HUDEP-2 (cell line): ENCODE results near the gene KIF1A.
"Not testable (repeated sequence)": the region's sequence is repeated elsewhere in the genome, so short reads cannot be mapped to it uniquely, and the experiment has no call there.

ENCODE experiments used
- DNase-seq, 76 experiments: peaks; one replicate each; lab custom pipeline; 2025; ENCODE audit not compliant: unreplicated experiment in 76 of 76; lab: John Stamatoyannopoulos, UW

KIF1A gene

DNA sequence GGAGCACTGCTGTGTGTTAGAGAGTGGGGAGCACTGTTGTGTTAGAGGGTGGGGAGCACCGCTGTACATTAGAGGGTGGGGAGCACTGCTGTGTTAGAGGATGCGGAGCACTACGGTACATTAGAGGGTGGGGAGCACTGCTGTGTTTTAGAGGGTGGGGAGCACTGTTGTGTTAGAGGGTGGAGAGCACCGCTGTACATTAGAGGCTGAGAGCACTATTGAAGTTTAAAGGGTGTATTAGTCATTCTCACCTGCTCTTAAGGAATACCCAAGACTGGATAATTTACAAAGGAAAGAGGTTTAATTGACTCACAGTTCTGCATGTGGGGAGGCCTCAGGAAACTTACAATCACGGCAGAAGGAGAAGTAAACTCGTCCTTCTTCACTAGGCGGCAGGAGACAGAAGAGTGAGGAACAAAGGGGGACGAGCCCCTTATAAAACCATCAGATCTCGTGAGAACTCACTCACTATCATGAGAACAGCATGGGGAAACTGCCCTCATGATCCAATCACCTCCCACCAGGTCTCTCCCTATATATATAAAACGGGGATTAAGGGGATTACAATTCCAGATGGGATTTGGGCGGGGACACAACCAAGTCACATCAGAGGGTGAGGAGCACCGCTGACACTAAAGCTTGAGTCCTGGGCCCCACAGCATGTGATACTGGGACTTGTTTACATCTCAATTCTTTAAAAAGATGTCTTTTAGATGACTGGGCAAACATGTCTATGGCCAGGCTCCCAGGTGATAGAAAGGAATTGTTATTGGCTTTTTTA, 29.1 kb upstream of the KIF1A start:
- DNase-seq, result no peak

DNA sequence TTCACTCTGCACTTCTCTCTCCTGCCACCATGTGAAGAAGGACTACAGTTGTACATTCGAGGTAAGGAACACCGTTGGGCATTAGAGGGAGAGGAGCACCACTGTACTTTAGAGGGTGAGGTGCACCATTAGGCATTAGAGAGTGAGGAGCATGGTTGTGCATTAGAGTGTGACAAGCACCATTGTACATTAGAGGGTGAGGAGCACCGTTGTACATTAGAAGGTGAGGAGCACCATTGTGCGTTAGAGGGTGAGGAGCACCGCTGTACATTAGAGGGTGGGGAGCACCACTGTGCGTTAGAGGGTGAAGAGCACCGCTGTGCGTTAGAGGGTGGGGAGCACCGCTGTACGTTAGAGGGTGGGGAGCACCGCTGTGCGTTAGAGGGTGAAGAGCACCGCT, 27.8 kb upstream of the KIF1A start:
- no peak for DNase-seq

DNA sequence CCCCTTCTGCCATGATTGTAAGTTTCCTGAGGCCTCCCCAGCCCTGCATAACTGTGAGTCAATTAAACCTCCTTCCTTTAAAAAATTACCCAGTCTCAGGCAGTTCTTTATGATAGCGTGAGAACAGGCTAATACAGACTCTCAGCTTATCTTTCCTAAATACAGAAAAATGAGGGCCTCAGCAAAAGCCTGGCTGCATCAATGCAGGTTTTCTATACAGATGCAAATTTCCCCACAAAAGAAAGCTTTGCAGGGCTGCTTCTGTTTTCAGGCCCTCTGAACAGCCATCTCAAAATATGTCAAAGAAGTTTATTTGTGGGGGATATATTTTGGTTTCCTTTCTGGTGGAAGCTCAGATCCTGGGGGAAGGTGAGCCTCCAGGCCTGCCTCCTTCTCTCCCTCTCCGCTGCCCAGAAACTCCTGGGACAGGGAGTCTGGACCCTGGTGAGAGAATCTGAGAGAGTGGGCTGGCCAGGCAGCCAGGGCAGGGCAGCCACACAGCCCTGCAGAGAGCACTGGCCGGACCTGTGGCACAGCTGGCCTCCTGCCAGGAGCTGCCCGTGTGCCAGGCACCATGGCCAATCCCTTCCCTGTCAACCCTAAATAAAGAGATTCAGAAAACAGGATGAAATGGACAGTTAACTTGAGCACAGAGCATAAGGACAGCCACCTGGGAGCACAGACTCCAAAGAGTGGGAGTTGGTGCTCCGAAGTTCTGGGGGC, 27.0 kb upstream of the KIF1A start:
- no peak for DNase-seq

DNA sequence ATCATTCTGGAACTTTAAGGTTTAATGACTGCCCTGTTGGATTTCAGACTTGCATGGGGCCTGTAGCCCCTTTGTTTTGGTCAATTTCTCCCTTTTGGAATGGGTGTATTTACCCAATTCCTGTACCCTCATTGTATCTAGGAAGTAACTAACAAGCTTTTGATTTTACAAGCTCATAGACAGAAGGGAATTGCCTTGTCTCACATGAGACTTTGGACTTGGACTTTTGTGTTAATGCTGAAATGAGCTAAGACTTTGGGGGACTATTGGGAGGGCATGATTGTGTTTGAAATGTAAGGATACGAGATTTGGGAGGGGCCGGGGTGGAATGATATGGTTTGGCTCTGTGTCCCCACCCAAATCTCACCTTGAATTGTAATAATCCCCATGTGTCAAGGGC, 26.3 kb upstream of the KIF1A start:
- not testable (repeated sequence) for DNase-seq

DNA sequence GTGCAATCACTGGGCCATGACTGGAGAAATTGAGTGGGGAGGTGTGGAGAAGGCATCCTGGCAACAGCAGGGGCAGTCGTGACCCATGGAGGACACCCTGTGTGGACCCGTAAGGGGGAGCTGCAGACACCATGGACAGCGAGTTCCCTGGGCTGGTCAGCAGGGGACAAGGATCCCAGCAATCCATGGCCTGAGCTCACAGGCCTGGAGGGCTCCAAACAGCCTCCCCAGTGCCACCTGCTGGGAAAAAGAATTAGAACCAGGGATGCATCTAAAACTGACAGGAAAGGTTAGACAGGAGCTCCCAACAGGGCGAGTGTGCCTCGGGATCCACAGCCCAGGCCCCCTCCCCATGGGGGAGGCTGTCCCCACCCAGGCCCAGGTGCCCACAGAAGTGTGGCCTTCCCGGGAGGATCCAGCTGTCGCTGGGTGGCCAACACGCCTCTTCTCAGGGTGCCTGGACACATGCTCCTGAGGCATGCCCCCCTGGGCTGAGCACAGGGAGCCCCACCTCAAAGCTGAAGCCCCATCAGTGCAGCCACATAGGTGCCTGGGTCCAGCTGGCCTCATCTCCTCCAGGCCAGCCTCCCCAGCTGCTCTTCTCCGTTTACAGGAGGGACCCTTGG, 20.5 kb upstream of the KIF1A start:
- peak in 12 of 76 experiments; percentile 3 to 42 (median 22) for DNase-seq

DNA sequence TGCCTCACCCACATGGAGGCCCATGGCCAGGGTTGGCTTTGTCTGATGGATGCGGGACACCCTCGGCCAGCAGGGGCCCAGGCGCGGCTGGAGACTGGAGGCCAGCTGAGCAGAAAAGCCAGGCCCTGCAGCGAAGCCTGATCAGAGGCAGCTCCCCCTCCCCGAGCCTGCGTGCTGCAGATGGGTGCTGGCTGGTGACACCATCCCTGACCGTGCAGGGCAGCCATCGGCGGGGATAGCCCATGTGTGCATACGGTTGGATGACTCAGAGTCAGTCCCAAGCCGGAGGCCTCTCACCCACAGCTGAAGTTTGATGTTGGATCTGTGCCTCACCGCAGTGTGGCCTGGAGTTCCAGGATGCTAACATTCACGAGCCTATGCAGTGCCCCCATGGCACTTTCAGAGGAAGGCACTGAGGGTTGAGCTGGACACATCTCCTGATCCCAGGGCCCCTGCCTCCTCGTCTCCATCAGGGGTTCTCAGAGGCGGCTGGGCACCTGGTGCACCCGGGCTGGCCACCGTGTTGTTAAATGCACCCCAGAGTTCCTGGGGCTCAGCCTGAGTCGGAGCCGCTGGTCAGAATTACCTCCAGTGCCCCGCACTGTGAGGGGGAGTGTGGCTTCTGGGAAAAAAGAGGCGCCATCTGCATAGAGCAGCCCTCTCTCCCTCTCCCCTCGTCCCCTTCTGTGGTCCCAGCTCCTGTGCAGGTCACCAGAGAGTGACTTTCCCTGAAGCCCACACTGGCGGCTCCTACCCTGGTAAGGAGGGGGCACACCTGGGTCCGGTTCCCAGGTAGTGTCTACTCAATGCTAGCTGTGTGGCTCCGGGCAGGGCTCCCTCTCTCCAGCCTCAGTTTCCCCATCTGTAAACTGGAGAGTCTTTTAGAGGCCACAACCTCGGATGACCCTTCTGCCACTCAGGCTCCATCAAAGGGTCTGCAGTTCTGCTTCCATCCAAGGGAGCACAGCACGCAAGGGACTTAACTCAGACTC, 19.4 kb upstream of the KIF1A start:
- DNase-seq, result no peak

DNA sequence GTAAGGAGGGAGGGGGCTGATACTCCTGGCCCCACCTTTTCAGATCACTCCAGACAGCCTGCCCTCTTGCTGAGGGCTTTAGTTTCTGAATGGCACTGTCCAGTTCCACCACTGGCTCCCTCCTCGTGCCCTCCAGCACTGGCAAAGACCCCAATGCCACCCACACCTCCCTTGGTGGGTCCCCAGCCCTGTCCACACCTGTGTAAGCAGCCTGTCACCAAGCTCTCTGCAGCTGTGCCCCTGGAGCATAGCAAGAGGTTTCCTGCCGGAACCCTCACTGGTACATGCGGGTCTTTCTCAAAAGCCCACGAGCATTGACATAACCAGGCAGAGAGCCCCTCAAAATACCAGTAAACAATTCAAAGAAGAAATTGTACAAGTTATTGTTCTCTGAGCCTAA, 17.6 kb upstream of the KIF1A start:
- no peak for DNase-seq

DNA sequence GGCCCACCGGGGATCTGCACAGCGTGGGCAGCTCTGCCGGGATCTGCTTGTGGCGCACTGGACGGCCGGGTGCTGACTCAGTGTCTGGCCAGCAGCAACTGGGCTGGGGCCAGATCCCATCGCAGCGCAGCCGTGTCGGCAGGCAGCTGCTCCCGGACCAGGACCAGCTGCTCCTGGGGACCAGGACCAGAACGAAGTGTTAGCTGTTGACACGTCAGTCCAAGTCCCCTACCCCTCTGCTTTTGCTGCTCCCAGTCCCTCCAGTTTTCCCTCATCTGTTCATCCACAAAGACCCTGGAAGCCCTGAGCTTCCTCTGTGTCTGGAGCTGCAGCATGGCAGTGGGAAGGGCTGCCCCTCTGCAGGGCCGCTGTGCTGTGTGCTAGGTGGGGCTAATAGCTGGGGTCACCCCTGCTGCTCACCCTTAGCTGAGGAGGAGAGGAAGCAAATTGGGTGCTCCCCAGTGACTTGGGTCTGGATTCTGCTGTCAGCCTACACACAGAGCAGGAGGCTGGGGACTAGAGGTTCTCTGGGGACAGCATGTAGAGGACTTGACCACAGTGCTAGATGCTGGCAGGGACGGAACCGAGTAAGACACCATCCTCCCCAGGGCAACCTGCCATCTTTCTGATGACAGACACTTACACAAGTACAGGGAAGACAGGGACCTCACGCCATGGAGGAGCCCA, 16.9 kb upstream of the KIF1A start:
- DNase-seq, result no peak

DNA sequence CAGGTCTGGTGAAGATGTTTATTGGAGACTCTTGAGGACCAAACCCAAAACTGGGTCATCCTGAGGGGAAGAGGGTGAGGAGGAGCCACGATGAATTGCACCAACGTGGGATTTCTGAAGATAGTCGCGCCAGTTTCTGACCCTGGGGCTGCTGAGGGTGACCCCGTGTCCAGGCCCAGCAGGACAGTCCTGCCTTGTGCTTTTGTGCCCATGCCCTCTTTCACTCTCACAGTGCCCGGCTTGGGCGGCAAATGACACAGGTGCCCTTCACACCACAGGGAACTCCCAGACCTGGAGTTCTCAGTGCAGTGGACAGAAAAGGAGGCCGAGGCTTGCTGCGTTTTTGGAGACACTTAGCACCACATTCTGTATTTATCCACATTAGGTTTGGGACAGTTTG, 15.5 kb upstream of the KIF1A start:
- no peak for DNase-seq

DNA sequence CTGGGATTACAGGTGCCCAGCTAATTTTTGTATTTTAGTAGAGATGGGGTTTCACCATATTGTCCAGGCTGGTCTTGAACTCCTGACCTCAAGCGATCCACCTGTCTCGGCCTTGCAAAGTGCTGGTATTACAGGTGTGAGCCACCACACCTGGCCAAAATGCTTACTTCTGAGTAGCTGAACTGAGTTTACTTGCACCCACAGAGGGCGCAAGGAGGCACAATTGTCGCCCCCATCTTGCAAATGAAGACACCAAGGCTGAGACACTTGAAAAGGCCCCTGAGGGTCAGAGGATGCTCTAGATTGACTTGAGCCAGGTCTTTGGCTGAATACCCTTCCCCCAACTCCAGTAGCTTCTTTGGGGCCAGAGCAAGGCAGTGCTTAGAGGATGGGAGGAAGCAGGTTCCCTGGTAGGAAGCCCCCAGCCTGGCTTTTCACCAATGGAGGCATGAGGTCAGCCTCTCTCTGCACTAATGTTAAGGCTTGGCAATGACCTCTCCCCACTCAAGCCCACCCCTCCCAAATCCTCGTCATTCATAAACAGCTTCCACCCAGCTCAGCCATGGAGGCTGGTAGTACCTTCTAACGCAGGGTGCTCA, 14.5 kb upstream of the KIF1A start:
- DNase-seq, result no peak

DNA sequence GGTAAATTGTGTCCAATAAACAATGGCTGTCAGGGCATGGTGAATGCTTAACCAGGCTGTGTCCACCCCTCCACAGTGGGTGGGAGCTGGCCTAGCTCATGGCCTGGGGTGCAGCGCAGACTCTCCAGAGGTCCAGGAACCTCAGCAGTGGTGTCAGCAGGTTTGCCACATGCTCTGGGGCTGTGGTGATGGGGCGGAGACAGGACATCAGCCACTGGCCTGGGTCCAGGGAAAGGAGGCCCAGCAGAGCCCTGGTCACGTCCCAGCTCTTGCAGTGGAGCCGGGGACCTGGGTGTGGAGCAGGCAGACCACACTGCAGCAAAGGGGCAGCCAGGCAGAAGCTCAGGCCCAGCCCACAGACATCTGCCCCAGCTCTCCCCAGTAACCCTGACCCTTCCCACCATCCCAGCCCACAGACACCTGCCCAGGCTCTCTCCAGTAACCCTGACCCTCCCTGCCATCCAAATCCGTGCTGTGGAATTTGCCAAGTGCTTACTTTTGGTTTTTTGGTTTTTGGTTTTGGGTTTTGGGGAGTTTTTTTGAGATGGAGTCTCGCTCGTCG, 13.8 kb upstream of the KIF1A start:
- no peak for DNase-seq

DNA sequence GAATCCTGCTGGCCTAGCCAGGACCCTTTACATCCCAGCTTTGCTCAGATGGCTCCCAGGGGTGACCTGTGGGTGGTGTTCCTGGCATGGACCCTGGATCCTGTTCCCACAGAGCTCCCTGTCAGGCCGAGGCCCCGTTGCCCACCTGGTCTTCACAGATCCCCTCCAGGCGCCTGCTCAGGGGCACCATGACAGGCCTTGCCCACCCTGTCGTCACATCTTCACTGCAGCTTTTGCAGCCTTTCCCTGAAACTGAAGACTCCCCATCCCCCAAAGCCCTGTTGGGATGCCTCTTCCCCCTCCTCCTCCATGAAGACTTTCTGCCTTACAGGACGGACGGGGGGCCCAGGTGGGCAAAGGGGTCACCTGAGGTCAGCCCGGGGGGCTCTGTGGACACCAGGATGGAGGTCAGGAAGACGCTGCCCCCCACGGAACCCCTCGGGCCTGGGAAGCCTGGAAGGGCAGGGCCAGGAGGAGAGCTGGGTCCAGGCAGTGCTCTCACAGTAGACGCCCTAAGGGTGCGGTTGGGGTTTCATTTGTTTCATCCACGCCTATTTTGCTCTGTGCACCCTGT, 13.0 kb upstream of the KIF1A start:
- no peak for DNase-seq

DNA sequence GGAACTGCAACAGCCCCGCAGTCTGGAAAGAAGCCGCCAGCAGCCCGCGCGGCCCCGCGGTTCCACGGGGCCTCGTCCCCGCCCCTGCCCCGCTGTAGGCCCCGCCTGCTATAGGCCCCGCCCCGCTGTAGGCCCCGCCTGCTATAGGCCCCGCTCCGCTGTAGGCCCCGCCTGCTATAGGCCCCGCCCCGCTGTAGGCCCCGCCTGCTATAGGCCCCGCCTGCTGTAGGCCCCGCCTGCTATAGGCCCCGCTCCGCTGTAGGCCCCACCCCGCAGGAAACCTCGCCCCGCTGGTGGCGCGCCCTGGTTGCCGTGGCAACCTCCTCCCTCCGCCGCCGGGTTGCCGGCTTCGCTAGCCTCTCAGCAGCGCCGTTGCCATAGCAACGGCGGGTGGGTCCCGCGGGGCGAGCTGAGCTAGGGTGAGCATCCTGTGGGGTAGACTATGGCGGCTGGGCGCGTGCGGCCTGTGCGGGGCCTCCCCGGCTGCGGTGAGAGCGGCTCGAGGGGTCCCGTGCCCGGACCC, 12.2 kb upstream of the KIF1A start:
- DNase-seq, result peak in 74 of 76 experiments; percentile 8 to 95 (median 85)

DNA sequence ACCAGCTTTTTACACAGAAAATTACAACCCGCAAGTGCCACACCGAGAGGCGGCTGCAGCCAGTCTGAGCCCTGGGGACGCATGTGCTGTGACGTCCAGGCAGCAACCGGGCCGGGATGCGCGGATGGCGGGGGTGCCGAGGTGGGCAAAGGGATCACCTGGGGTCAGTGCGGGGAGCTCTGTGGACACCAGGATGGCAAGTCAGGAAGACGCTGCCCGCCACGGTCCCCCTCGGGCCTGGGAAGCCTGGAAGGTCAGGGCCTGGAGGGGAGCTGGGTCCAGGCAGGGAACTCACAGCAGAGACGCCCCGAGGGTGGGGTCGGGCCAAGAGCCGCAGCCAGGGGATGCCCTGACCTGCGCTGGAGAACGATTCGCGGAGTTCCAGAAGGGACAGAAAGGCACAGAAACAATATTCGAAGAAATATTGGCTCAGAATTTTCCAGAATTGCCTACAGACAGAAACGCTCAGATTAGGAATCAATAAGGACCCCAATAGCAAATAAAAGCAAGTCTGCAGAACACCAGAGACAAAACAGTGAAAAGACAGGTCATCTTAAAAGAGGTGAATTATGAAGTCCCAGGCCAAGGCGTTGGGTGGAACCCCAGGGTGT, 11.7 kb upstream of the KIF1A start:
- DNase-seq, result no peak

DNA sequence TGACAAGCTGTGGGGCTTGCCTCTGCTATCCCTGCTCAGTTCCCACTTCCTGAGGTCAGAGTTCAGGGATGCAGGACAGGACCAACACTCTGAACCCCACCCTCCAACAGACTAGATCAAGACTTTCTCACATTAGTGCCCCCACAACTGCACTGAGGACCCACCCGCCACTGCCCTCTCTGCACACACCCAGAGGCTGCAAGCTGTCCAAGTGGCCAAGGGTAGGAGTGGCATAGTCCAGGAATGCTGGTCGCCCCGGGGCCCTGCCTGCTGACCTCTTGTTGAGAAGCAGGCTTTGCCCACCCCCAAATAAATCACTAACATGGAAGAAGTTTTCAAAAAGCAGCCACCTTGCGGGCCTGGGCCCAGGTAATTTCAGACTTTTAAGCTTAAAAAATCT, 5.5 kb upstream of the KIF1A start:
- DNase-seq, result no peak

DNA sequence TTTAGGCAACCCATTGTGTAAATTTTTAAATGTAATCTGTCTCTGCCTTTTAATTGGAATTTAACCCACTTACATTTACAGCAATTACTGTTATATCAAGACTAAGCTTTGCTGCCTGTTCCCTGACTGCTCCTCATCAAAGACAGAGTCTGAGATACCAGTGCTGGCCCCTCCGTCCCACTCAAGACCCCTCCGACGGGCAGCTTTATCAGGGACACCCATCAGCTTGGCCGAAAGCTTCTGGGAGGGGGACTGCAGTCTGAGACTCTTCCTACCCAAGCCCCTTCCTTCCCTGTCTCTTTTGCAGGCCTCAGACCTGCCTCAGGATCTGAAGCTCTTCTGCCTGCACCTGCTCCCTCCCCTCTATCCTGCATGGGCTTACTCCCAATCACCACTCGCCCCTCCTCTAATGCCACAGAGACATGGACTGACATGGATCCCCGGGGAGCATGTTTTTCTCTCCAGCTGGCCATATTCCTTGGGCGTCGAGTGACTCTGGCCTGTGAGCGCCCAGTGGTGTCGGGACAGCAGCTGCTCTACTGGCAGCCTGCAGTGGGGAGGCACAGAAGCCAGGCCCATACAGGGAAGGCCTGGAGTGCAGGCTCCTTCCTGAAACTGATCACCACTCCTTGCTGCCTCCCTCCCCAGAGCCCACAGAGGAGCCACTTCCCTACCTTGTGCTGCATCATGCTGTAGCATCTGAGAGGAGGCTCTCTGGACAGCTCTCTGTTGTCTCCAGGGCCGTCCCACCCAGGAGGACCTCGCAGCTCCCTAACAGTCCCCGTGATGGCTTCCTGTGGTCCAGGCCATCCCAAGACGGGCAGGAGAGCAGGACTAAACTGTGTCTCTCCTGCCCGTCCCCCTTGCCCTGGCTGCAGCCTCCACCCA, 3.7 kb upstream of the KIF1A start:
- DNase-seq, result no peak

DNA sequence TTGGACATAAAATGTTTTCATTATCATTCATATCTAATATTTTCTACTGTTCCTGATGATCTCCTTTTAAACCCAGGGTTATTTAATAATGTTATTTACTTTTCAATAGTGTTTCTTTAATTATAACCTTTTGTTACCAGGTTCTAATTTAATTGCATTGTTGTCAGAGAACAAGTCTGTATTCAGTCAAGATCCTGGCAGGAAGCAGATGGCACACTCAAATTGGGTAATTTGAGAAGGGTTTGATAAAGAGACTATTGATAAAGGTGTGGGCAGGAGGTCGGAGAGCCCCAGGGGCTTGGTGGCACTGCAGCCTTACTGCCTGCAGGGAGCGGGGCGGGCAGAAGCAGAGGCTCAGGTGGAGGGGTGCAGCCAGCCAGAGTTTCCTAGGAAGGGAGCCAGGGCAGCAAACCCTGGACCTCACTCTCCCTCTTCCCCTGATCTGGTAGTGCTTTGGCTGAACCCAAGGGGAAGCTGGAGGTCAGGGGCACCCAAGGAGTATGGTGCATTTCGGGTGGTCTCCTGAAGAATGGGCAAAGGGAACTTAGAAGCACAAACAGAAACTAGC, 2.3 kb upstream of the KIF1A start:
- DNase-seq, result no peak
